ENCODE measurements around the gene CLEC4E.
"Not testable (repeated sequence)": the region's sequence is repeated elsewhere in the genome, so short reads cannot be mapped to it uniquely, and the experiment has no call there.

Gene CLEC4E

DNA sequence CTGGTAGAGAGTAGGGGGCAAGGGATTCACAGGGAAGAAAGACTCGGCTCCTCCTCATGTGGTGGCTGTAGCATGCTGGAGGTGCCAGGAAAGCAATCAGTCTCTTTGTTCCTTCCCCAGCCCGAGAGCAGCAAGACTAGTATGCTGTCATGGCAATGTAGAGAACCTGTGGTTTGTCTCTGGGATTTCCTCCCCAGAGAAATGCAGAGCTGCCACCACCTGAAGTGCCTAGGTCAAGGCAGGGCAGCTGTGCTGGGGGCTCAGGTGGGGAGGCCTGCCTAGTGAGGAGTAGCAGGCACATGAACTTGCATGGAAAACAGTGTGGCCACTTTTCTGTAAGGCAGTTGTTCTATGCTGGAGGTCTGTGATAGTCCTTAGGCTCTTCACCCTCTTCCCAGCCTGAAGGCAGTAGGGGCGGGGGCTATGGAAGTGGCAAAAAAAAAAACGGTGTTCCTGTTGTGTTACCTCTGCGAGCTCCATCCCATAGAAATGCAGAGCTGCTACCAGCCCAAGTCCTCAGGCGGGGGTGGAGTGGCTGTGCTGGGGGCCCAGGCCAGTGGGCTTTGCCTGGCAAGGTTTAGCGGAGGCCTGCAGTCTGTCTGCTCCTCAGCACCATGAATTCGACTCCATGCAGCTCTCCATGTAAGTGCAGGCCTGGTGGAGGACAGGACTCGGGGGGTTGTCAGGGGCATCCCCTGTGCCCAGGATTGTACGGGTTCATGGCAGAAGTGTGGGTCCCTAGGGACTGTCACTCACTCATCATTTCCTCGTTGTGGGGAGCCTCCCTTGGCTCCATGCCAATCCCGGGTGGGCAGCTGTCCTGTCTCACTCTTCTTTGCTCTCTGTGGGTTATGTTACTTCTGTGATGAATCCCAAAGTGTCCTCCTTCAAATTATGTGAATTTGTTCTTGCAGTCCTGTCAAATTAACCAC, 31.5 kb downstream of the CLEC4E start:
- DNase-seq (ENCODE audit: low read depth): no peak
- no peak overlapping the region for H3K4me3 ChIP-seq (ENCODE audit: low read depth, low read length)

DNA sequence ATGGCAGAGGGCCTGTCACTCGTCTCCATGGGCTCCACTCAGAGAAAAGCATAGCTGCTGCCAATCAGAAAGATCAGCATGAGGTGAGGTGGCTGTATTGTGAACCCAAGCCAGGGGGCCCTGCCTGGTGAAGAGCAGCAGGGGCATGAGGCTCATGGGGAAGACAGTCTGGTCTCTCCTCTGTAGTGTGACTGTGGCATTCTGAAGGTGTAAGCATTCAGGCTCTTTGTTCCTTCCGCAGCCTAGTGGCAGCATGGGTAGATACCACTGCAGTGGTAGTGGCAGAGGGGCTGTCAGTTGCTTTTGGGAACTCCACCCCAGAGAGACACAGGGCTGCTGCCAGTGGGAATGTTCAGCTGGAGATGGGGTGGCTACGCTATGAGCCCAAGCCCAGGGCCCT, 32.5 kb downstream of the CLEC4E start:
- no peak overlapping the region for H3K4me3 ChIP-seq (ENCODE audit: low read depth, low read length)
- TF ChIP-seq, protein P1, sequence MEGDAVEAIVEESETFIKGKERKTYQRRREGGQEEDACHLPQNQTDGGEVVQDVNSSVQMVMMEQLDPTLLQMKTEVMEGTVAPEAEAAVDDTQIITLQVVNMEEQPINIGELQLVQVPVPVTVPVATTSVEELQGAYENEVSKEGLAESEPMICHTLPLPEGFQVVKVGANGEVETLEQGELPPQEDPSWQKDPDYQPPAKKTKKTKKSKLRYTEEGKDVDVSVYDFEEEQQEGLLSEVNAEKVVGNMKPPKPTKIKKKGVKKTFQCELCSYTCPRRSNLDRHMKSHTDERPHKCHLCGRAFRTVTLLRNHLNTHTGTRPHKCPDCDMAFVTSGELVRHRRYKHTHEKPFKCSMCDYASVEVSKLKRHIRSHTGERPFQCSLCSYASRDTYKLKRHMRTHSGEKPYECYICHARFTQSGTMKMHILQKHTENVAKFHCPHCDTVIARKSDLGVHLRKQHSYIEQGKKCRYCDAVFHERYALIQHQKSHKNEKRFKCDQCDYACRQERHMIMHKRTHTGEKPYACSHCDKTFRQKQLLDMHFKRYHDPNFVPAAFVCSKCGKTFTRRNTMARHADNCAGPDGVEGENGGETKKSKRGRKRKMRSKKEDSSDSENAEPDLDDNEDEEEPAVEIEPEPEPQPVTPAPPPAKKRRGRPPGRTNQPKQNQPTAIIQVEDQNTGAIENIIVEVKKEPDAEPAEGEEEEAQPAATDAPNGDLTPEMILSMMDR (IDR thresholded peaks at IDR 0.05; ENCODE audit: control insufficient read depth, extremely low read depth, insufficient read depth): no peak
- no peak for DNase-seq (ENCODE audit: low read depth)

More for the DNA sequence above, 31.5 kb downstream of the CLEC4E start:
- TF ChIP-seq, protein P1 (IDR thresholded peaks at IDR 0.05; ENCODE audit: control insufficient read depth, extremely low read depth, insufficient read depth): no peak

DNA sequence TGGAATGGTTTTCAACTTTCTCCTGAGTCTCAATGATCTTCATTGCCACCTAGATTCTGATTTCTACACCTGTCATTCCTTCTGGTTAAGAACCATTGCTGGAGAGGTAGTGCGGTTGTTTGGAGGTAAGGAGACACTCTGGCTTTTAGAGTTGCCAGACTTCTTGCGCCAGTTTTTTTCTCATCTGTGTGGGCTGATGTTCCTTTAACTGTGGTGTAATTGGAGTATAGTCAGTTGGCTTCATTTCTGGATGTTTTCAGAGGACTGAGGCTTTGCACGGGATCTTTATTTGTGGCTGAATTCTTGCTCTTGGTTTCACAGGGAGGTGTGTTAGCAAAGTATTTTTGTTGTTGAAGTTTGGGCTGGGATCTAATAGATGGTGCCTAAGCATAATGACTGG, 33.1 kb downstream of the CLEC4E start:
- DNase-seq (ENCODE audit: low read depth): no peak
- TF ChIP-seq, protein P1 (IDR thresholded peaks at IDR 0.05; ENCODE audit: control insufficient read depth, extremely low read depth, insufficient read depth): no peak
- H3K4me3 ChIP-seq (ENCODE audit: low read depth, low read length): no peak overlapping the region

DNA sequence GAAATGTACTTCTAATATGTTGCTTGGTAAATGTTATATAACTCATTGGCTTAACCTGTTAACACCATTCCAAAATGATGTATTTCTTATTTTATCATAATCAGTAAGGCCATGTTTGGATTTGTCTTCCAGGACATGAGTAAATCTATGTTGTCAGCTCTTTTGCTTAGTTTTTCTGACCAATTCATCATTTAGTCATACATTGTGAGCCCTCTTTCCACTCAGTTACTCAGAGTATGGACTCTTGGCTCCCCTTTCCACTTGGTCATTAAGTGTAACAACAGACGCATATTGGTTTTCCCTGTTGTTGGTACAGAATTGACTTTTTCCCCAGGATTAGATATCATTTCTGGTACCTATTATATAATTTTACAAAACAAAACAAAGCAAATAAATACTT, 36.4 kb downstream of the CLEC4E start:
- H3K4me3 ChIP-seq (ENCODE audit: low read depth, low read length): no peak overlapping the region
- TF ChIP-seq, protein P1 (IDR thresholded peaks at IDR 0.05; ENCODE audit: control insufficient read depth, extremely low read depth, insufficient read depth): no peak
- DNase-seq (ENCODE audit: low read depth): no peak

DNA sequence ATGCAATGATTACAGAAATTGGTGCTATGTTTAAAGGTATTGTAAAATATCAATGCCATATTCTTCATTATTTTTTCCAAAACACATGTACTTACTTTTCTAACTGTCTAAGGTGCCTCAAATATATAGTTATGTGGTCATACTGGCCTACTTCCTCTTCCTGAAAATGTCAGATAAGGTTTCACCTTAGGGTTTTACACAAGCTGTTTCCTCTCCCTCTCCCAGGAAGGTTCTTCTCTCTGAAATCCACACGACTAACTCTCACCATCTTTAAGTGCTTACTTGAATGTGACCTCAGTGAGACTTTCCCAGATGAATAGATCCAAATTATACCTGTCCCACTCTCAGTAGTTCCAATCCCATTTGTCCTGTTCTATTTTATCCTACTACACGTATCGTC, 39.0 kb downstream of the CLEC4E start:
- TF ChIP-seq, protein P1 (IDR thresholded peaks at IDR 0.05; ENCODE audit: control insufficient read depth, extremely low read depth, insufficient read depth): no peak
- no peak overlapping the region for H3K4me3 ChIP-seq (ENCODE audit: low read depth, low read length)
- DNase-seq (ENCODE audit: low read depth): no peak

DNA sequence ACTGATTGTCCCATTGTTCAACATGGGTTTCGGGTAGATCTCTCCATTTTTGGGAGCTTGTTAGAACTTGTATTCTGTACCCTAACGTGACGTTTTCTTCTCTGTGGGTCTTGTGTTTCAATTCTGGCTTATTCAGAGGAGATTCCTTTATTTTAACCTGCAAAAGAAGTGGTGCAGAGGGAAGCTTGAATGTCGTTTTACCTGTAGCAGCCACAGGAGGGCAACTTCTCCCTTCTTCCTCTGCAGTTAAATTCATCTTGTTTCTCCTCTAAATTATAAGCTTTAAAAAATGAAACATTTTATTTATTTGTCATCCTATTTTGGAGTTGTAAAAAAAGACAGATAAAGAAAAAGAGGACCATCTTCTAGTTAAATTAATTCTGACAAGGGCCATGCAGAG, 41.1 kb downstream of the CLEC4E start:
- no peak overlapping the region for H3K4me3 ChIP-seq (ENCODE audit: low read depth, low read length)
- TF ChIP-seq, protein P1 (IDR thresholded peaks at IDR 0.05; ENCODE audit: control insufficient read depth, extremely low read depth, insufficient read depth): no peak
- no peak for DNase-seq (ENCODE audit: low read depth)

DNA sequence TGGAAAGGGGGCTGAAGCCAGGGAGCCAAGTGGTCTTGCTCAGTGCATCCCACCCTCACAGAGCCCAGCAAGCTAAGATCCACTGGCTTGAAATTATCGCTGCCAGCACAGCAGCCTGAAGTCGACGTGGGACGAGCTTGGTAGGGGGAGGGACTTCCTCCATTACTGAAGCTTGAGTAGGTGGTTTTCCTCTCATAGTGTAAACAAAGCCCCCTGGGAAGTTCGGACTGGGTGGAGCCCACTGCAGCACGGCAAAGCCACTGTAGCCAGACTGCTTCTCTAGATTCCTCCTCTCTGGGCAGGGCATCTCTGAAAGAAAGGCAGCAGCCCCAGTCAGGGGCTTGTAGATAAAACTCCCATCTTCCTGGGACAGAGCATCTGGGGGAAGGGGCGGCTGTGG, 44.6 kb downstream of the CLEC4E start:
- not testable (repeated sequence) for DNase-seq (ENCODE audit: low read depth); H3K4me3 ChIP-seq (ENCODE audit: low read depth, low read length)

DNA sequence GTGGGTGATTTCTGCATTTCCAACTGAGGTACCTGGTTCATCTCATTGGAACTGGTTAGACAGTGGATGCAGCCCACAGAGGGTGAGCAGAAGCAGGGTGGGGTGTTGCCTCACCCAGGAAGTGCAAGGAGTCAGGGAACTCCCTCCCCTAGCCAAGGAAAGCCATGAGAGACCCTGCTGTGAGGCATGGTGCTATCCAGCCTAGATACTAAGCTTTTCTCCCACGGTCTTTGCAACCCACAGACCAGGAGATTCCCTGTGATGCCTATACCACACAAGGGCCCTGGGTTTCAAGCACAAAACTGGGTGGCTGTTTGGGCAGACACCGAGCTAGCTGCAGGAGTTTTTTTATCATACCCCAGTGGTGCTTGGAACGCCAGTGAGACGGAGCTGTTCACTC, 45.0 kb downstream of the CLEC4E start:
- DNase-seq (ENCODE audit: low read depth); H3K4me3 ChIP-seq (ENCODE audit: low read depth, low read length): not testable (repeated sequence)

All from LNCaP clone FGC (cell line).